ENCODE data around the gene RHOT1. TPM values are rescaled to one million over a fixed set of nuclear protein-coding genes. Genes with fewer than 3 reads are reported as not detected.
A peak's percentile ranks its signal among the peaks of the same experiment; 100 is the strongest.

Gene RHOT1
- total RNA-seq, 1 donor from 2014 or later = 17.2 TPM

DNA sequence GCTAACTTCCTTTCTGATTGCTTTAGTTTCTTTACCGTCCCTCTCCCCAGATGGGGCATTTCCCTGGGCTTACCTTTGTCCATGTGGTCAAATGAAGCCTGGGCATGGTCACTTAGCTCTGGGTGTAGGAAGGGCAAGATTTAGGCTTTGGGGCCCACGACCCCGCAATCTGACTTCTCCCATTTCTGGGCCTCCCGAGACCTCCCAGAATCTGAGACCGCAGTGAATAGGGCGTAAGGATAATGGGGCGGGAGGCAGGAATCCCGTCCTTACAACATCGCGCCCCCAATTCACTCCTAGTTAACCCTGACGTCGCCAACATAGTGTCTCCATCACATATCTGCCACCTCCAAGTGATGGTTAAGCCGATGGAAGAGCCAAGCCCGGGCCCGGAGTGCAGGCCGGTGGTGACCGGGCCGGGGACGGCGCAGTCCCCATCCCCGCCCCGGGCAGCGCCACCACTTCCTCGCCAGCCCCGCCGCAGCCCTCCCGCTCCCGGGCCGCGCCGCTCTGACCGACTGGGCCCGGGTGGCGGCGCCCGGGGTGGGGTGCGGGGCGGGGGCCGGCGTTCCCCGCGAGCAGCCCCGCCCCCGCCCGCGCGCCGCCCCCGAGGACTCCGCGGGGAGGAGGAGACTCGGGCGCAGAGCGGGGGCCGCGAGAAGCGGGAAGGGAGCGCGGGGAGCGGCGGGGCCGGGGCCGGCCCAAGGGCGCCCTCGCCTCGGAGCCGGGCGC lies 123.1 kb downstream of the RHOT1 start, which contains the start of gene RHBDL3:
Gene RHBDL3 (plus strand): TSS at position 641 of the 732 bp plus-strand sequence. CDS start 358 bp downstream, outside the sequence.
- H3K36me3 ChIP-seq = no peaks in the 10 kb centered on the region
- H3K4me1 ChIP-seq = peaks cover 7 to 19% of the 10 kb centered on the region in 2 donors
- peak within 1 kb of the TSS; percentile 55 to 80 for H3K4me3 ChIP-seq
- peaks cover 13% of the 10 kb centered on the region for H3K27me3 ChIP-seq
- no peaks in the 10 kb centered on the region for H3K9me3 ChIP-seq
- intact Hi-C loops (cut with DNase I) = no loop called here
- TF ChIP-seq, protein P1, sequence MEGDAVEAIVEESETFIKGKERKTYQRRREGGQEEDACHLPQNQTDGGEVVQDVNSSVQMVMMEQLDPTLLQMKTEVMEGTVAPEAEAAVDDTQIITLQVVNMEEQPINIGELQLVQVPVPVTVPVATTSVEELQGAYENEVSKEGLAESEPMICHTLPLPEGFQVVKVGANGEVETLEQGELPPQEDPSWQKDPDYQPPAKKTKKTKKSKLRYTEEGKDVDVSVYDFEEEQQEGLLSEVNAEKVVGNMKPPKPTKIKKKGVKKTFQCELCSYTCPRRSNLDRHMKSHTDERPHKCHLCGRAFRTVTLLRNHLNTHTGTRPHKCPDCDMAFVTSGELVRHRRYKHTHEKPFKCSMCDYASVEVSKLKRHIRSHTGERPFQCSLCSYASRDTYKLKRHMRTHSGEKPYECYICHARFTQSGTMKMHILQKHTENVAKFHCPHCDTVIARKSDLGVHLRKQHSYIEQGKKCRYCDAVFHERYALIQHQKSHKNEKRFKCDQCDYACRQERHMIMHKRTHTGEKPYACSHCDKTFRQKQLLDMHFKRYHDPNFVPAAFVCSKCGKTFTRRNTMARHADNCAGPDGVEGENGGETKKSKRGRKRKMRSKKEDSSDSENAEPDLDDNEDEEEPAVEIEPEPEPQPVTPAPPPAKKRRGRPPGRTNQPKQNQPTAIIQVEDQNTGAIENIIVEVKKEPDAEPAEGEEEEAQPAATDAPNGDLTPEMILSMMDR (IDR thresholded peaks at IDR 0.05) = no peak
- no peak within 1 kb of the TSS for H3K27ac ChIP-seq
- DNase-seq (ENCODE audit: low spot score in 2 of 2) = no peak

DNA sequence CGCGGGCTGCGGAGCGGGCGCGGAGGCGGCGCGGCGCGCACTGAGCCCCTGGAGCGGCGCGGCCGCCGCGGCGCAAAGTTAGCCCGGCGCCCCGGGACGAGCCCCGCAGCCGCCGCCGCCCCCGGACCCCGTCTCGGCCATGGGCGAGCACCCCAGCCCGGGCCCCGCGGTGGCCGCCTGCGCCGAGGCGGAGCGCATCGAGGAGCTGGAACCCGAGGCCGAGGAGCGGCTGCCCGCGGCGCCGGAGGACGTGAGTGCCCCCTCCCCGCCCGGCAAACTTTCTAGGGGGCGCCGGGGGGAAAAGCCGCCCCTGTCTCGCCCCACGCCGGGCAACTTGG lies 123.7 kb downstream of the RHOT1 start:
- H3K27me3 ChIP-seq = peaks cover 13% of the 10 kb centered on the region
- TF ChIP-seq, protein P1 (IDR thresholded peaks at IDR 0.05) = no peak
- H3K4me3 ChIP-seq = peak overlapping the region; percentile 55 to 80
- intact Hi-C loops (cut with DNase I) = no loop called here
- no peaks in the 10 kb centered on the region for H3K9me3 ChIP-seq
- H3K27ac ChIP-seq = no peak overlapping the region
- DNase-seq (ENCODE audit: low spot score in 2 of 2) = no peak
- H3K36me3 ChIP-seq = no peaks in the 10 kb centered on the region
- H3K4me1 ChIP-seq = peaks cover 7 to 19% of the 10 kb centered on the region in 2 donors

DNA sequence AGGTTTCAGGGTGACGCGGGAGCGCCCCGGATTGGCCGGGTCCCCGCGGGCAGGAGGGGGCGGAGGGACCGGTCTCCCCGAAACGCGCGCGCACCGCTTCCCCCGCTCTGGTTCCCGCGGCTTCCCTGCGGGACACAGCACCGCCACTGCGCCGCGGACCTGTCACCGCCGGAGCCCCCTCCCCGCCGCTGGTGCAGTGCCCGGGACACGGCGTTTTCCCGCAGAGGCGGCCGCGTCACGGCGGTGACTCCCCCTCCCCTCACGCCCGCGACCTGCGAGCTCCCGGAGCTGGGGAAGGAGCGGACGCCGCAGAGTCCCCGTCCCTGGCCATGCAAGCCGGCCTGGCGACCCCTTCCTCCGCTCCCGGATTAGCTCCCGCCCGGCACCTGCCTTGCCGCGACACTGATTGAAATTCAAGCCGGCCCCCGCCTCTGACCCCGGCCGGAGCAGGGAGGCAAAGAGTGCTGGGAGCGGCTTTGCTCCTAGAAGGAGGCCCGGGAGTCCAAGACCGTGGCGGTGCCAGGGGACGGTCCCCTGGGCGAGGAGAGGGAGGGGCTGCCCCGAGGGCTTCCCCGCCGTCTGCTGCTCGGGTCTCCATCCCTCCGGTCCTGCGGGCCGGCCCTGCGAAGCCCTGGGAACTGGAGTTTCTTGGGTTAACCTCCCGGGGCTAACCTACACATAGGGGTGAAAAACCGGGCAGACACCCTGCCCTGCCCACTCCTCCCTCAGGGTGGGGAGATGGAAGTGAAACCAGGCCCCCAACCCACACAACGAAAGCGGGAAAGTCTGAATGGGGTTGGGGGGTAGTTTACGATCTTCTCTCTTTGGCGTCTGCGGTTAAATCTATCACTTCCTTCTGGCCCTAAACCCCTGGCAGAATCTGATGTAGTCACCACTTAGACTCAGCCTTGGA lies 124.3 kb downstream of the RHOT1 start:
- intact Hi-C loops (cut with DNase I) = no loop called here
- H3K4me1 ChIP-seq = peaks cover 7 to 19% of the 10 kb centered on the region in 2 donors
- no peak overlapping the region for H3K27ac ChIP-seq
- peaks cover 13% of the 10 kb centered on the region for H3K27me3 ChIP-seq
- H3K9me3 ChIP-seq = no peaks in the 10 kb centered on the region
- H3K4me3 ChIP-seq = peak overlapping the region; percentile 55 to 80
- no peak for DNase-seq (ENCODE audit: low spot score in 2 of 2)
- TF ChIP-seq, protein P1 (IDR thresholded peaks at IDR 0.05) = no peak
- no peaks in the 10 kb centered on the region for H3K36me3 ChIP-seq

DNA sequence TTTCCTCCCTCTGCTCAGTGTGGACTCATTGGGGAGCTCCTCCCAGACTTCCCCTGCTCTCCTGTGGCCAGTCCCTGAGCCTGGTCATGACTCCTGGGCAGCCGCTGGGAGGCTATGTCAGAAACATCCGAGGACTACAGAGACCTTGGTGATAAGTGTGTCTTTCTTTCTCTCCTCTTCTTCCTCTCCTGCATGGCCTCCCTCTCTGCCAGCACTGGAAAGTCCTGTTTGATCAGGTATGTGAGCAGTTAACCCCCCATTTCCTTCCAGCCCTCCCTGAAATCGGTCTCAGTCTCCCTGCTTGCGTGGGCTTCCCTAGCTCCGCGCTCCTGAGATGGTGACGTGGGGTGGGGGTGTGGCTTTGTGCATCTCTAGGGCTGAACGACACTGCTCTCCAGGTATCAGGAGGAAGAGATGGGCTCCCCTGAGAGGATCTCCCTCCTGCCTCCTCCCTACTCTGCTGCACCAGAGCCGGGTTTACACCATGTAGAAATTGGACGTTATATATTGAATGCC lies 125.4 kb downstream of the RHOT1 start:
- no peak overlapping the region for H3K27ac ChIP-seq
- intact Hi-C loops (cut with DNase I) = no loop called here
- no peaks in the 10 kb centered on the region for H3K9me3 ChIP-seq
- H3K36me3 ChIP-seq = no peaks in the 10 kb centered on the region
- H3K4me1 ChIP-seq = peaks cover 7 to 19% of the 10 kb centered on the region in 2 donors
- no peak for DNase-seq (ENCODE audit: low spot score in 2 of 2)
- H3K4me3 ChIP-seq = peak overlapping the region in 1 of 2 donors; percentile 80
- TF ChIP-seq, protein P1 (IDR thresholded peaks at IDR 0.05) = no peak
- H3K27me3 ChIP-seq = peaks cover 13% of the 10 kb centered on the region

DNA sequence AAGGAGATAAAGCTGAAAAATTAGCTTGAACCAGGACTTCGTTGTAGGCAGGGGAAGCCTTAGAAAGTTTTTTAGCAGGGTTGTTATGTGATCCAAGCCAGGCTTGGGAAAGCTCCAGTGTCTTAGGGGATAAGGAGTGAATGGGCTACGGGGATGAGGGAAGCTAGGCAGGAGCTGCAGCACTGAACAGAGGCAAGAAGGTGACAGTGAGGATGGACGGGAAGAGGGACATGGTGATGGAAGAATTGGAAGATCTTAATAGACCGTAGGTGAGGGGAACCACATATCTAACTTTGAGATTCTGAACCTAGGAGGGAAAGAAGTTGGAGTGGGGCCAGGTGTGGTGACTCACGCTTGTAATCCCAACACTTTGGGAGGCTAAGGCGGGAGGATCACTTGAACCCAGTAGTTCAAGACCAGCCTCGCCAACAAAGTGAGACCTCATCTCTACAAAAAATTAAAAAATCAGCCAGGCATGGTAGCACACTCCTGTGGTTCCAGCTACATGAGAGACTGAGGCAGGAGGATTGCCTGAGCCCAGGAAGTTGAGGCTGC lies 126.5 kb downstream of the RHOT1 start:
- peaks cover 13% of the 10 kb centered on the region for H3K27me3 ChIP-seq
- H3K9me3 ChIP-seq = no peaks in the 10 kb centered on the region
- no peak overlapping the region for H3K4me3 ChIP-seq
- DNase-seq (ENCODE audit: low spot score in 2 of 2) = no peak
- H3K36me3 ChIP-seq = no peaks in the 10 kb centered on the region
- no peak overlapping the region for H3K27ac ChIP-seq
- TF ChIP-seq, protein P1 (IDR thresholded peaks at IDR 0.05) = no peak
- H3K4me1 ChIP-seq = peaks cover 7 to 19% of the 10 kb centered on the region in 2 donors
- intact Hi-C loops (cut with DNase I) = no loop called here

All from ascending aorta (tissue), 2 donors.